HG03457 (cell line): ENCODE data around the gene UBE4A.
A peak's percentile ranks its signal among the peaks of the same experiment; 100 is the strongest.
"Not testable (repeated sequence)": the region's sequence is repeated elsewhere in the genome, so short reads cannot be mapped to it uniquely, and the experiment has no call there.

ENCODE experiments used
- ATAC-seq: cut with Tn5 transposase; IDR thresholded peaks from one replicate; pipeline ENCODE4 v1.9.1; 2021; ENCODE audit warnings: moderate number of reproducible peaks; ENCODE audit not compliant: unreplicated experiment

UBE4A gene

GRCh38 chr11:118398791-118399559, 39.6 kb downstream of the UBE4A start:
- no peak for ATAC-seq

DNA sequence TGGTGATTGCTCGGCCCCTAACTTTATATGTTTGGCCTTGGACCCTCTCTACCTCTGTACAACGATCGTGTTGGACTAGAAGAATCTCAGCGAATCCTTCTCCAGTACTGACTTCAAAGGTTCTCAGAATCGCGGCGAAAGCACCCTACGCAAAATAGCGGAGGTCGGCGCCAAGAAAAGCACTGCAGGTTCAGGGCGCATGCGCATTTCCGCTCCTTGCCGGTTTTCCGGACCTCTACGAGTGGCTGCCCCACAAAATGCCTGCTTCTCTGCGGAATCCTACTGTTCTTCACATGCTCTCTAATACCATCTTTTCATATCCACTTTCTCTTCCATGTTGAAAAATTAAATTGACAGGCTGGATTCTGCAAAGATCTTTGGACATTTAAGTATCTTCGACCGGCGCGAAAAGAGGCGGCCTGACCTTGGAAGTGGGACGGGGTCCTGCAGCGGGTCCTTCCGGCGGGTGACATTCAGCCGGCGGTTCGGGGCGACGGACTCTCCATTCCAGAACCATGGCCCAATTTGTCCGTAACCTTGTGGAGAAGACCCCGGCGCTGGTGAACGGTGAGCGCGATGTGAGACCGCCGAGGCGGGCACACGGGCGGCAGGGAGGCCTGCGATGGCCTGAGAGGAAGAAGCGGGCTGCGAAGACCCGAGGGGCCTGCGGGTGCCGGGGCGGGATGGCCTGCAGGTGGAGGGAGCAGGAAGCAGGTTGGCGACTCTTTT, 41.9 kb downstream of the UBE4A start, which contains the start of gene ATP5MG:
ATP5MG (plus strand) TSS at position 456 of the 729 bp plus-strand sequence; CDS start at position 516, 60 bp downstream.
- ATAC-seq: no peak

DNA sequence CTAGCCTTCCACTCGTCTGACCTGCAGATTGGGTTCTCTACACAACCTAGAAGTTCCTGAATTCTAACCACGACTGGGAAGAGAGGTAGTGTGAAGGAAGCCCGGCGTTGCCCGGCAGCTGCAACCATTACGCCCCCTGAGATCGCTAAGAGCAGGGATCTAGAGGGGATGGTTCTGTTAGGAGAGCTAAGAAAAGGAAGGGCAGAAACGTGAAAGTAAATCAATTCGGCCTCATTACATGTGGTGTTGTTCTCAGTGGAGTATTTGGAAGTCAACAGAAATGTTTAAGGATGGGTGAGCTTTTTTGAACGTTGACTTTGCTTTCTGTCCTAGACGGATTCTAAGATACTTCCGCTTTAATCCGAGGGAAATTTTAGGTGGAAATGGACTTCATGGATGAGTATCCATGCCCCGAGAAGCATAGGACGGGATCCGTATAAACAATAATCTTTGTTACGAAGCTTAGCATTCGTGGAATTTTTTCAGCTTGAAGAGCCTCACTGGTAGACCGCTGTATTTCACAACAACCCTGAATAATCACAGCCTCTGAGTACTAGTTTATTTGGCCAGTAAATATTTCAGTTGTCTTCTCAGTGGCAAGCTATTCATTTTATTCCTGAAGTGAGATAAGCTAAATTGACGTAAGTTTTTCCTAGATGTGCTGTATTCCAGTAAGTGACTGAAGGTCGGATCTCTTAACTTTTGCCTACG, 42.6 kb downstream of the UBE4A start:
- no peak for ATAC-seq

DNA sequence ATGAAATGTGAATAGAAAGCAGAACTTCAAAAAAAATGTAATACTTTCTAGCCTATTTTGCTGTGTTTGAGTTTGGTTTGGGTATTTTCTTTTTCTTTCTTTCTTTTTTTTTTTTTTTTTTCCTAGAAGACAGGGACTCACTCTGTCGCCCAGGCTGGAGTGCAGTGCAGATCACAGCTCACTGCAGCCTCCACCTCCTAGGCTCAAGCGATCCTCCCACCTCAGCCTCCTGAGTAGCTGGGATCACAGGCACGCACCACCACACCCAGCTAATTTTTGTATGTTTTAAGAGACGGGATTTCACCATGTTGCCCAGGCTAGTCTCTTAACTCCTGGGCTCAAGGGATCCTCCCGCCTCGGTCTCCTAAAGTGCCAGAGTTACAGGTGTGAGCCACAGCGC, 43.2 kb downstream of the UBE4A start:
- not testable (repeated sequence) for ATAC-seq

- no peak for ATAC-seq
Observed at GRCh38 chr11:118406599-118407166, 47.3 kb downstream of the UBE4A start.

DNA sequence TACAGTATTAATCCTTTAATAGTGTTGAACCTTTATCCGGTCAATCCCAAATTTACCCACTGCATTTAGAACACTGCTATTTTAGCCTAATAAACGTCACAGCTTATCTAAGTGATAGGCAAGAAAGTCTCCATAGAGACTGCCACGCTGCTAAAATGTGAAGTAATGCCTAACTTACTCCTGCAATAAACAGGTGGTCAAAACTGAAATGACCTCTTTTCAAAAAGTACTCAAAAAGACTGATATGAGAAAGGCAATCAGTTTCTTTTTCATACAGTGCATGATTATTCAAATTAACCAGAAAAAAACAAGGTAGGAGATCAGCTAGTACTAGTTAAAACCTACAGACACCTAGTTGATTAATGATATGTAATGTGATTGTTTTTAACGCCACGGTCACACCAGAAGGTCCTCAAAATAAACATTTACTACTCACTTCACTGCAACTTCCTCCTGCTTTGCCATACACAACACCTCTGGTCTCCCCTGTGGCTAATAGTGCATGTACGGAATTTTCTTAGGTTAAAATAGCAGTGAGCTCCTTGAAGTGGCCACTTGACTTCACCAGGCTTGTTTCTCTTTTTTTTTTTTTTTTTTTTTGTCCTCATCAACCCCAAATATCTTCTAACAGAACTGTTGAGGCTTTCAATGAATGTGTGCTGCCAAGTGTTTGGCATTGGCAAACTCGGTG, 50.8 kb downstream of the UBE4A start:
- ATAC-seq: no peak

GRCh38 chr11:118411530-118411929, 52.1 kb downstream of the UBE4A start:
- ATAC-seq: no peak

DNA sequence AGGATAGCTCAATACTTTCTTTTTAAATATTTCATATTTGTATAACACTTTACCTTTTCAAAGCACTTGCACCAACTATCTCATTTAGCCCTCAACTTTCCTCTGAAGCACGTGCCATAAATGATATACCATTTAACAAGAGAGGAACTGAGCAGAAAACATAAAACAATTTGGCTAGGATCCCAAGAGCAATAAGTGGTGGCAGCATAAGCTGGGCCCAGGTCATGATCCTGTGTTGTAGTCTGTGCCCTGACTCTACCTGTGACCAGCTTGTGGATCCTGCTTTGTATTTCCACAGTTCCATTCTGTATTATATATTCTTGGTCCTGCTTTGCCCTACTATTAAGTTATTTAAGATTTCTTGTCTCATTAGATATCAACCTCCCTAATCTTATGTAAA, 53.5 kb downstream of the UBE4A start:
- no peak for ATAC-seq

DNA sequence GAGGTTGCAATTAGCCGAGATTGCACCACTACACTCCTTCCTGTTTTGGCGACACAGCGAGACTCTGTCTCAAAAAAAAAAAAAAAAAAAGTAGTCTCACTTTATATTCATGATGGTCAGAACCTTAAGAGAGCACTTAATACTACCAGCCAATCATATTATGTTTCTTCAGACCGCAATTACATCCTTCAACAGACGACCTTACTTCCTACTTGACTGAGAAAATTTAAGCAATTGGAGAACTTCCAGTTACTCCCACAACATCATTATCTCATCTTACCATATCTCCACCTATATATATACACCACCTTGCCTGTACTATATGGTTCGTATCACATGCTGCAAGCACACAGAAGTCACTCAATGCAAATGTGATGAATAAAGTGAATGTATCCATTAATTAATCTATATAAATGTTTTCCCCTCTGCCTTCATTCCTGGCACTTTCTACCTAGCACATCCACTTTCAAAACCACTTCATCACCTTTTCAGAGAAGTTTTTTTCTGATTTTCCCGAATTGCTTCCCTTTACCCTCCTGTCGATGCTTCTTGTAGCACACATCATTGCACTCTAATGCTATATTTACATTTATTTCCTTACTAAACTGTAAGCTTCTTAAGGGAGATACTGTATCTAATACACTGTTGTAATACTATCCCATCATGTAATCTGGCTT, 55.8 kb downstream of the UBE4A start:
- no peak for ATAC-seq

DNA sequence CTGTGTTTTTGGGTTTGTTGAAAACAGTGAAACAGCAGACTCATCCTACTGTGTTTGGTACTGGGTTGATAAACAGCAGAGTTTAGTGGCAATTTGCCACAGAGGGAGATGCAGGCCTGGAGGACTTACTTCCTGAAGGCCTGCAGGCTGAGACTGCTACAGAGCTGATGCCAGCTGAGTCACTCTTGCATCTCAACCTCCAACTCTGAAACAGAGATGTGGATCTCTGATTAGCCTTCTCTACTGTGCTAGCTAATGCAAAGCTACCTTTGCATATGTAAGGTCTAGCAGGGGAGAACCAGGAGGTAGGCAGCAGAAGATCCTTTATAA, 56.3 kb downstream of the UBE4A start:
- ATAC-seq: no peak

DNA sequence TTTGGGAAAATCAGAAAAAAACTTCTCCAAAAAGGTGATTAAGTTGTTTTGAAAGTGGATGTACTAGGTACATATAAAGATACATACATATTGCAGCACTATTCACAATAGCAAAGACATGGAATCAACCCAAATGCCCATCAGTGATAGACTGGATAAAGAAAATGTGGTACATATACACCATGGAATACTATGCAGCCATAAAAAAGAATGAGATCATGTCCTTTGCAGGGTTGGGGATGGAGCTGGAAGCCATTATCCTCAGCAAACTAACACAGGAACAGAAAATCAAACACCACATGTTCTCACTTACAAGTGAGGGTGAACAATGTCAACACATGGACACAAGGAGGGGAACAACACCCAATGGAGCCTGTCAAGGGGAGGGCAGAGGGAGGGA, 57.5 kb downstream of the UBE4A start:
- ATAC-seq: not testable (repeated sequence)

GRCh38 chr11:118417801-118418200, 58.4 kb downstream of the UBE4A start:
- no peak for ATAC-seq

DNA sequence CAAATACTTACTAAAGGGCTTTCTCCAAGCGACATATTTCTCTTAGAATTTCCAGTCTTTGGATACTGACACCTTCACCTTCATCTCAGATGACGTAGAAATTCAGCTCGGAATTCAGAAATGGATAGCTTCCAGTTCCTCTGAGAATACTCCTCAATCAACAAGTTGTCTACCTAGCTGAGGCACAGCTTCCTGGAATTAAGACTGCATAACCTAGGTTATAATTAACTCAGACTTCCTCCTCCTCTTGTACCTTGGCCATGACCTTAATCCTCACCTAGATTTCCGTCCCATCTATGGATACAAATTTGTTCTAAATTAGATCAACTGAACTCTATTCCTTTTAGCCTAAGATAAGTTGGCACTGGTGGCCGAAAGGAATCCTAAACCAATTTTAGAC, 59.4 kb downstream of the UBE4A start:
- ATAC-seq: no peak

DNA sequence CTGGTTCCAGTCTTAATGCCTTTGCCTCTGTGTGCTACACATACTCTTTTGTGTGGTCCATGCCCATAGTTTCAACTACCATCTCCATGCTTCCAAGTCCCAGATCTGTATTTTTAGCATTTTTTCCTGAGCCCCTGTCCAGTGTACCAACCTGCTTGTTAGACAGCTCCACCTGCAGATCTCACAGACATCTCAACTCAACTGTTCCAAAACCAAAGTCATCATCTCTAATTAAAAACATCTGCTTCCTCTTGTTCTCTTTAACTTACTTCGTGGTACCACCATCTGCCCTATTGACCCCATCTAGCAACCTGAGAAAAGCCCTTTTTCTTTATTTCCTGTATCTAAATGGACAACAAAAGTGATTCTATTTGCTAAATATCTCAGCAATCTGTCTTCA, 68.3 kb downstream of the UBE4A start:
- no peak for ATAC-seq

DNA sequence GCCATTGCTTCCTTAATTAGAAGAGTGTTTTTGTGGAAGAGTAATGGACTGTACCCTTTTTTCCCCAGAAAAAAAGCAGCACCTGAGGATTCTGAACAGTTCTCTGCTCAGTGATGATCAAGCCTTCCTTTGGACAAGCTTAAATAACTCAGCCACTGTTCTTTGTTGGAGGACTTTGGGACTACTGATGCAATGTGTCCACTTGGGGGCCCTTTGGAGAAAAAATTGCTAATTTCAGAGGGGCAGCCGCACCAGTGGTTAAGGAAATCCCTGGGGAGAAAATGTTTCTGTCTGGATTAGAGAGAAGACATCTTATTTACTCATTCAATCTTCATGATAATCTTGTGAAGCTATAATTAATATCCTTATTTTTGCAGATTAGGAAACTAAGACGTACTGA, 71.6 kb downstream of the UBE4A start:
- ATAC-seq: no peak

DNA sequence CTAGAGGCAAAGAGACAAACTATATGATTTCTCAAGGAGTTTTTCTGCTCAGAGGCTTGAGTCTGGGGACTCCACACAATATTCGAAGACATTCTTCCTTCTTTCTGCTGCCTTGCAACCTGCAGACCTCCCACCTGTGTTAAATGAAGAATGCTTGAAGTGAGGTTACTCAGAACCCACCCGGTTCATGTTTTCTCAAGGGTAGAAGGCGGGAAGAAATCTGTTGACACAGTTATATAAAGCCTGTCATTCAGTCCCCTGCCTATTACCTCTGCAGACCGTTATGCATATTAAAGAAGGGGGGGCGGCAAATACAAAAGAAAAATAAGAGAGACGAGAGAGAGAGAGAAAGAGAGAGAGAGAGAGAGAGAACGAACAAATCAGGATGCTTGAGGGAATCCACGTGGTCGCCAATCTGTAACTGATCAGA, 74.7 kb downstream of the UBE4A start:
- ATAC-seq: no peak

- ATAC-seq: no peak
Observed at GRCh38 chr11:118434553-118435289, 75.3 kb downstream of the UBE4A start.

GRCh38 chr11:118435290-118435892, 76.0 kb downstream of the UBE4A start:
- ATAC-seq: peak; percentile 12
